ENCODE results near the gene MS4A10.

DNA sequence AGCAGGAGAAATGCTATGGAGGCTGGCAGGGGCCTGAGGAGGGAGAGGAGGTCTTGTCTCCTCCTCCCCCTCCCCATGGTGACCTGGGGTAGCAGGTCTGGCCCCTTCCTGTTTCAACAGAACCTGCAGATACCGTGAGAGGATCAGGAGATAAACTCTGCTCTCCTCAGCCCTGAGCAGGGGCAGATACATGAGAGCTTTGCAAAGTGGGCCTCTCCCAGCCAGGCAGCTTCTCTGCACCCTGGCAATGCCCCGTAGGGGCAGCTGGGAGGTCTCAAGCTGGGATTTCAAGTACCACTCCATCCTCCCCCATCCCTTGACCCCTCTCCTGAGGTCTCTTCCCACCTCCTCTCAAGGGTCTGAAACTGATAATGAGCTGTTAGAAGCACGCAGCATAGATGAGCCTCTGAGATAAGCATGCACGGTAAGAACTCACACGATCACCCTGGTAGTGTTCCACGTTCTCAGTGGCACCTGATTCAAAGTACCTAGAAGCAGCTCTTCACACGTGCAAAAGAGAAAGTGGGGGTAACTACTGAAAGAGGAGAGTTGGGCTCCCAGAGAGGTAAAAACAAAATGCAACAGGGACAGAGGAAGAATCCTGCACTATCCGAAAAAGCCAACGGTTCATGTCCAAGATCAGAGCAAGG lies 51.9 kb downstream of the MS4A10 start:
- TF ChIP-seq RAD21 (IDR thresholded peaks at IDR 0.05; ENCODE audit: low read depth) (no peak), CEBPB (IDR thresholded peaks at IDR 0.05) (no peak), EP300 (IDR thresholded peaks at IDR 0.05; ENCODE audit: borderline replicate concordance) (no peak), CREB1 (IDR thresholded peaks at IDR 0.05; ENCODE audit: low read depth) (no peak), ZBTB7A (IDR thresholded peaks at IDR 0.05; ENCODE audit: low read depth) (no peak), YY1 (IDR thresholded peaks at IDR 0.05; ENCODE audit: low read depth) (no peak)
- TF ChIP-seq, protein P1, sequence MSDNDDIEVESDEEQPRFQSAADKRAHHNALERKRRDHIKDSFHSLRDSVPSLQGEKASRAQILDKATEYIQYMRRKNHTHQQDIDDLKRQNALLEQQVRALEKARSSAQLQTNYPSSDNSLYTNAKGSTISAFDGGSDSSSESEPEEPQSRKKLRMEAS (IDR thresholded peaks at IDR 0.05): no peak
